ENCODE data around the gene LNPK.

DNA sequence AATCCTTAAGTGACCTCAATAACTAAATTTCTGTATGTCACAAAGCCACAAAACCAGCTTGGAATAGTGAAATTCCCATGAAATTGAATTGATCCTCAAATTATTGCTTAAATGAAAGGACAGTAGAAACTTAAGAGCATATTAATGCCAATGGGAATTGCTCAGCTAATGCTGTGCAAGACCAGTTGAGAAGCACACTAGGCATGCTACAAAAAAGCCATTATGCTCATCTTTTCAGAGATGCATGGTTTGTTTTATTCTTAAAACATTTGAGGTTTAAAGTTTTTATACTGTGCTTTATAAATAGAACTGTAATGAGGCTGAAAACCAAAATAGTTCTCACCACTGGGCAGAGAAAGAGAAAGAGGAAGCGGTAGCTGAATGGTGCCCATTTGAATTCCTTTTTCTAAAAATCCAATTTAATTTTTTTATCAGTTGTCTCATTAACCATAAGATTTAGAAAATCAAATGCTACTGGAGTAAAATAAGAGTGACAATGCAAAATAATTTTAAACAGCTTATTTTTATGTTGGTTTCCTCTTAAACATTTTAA, 98.6 kb downstream of the LNPK start:
- TF ChIP-seq, protein P1, sequence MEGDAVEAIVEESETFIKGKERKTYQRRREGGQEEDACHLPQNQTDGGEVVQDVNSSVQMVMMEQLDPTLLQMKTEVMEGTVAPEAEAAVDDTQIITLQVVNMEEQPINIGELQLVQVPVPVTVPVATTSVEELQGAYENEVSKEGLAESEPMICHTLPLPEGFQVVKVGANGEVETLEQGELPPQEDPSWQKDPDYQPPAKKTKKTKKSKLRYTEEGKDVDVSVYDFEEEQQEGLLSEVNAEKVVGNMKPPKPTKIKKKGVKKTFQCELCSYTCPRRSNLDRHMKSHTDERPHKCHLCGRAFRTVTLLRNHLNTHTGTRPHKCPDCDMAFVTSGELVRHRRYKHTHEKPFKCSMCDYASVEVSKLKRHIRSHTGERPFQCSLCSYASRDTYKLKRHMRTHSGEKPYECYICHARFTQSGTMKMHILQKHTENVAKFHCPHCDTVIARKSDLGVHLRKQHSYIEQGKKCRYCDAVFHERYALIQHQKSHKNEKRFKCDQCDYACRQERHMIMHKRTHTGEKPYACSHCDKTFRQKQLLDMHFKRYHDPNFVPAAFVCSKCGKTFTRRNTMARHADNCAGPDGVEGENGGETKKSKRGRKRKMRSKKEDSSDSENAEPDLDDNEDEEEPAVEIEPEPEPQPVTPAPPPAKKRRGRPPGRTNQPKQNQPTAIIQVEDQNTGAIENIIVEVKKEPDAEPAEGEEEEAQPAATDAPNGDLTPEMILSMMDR (optimal IDR thresholded peaks at IDR 0.05 in 1 of 3, IDR thresholded peaks at IDR 0.05 in 1 of 3, conservative IDR thresholded peaks at IDR 0.05 in 1 of 3; ENCODE audit: extremely low read depth in 1 of 3, insufficient read depth in 2 of 3, low read length in 3 of 3): no peak
- no peak for TF ChIP-seq EZH2 (IDR thresholded peaks at IDR 0.05; ENCODE audit: low read length)

All from keratinocyte (primary cell).